Measurements from ENCODE around the gene CRYGN.

CRYGN gene

GRCh38 chr7:151440799-151441445 is 981 bp upstream of the CRYGN start:
- H3K27me3 ChIP-seq (ENCODE audit: control insufficient read depth, insufficient read depth, low read length), result no peaks in the 10 kb centered on the region
- H3K79me2 ChIP-seq, result no peaks in the 10 kb centered on the region
- no peaks in the 10 kb centered on the region for H3K9me3 ChIP-seq (ENCODE audit: control insufficient read depth, low read length)
- peak overlapping the region; percentile 71 for H2AFZ ChIP-seq
- H3K4me3 ChIP-seq (ENCODE audit: low read depth, low read length), result peak overlapping the region; percentile 17
- peak overlapping the region; percentile 82 for H3K27ac ChIP-seq
- H3K4me2 ChIP-seq (ENCODE audit: low read length), result peak overlapping the region; percentile 45
- H3K9ac ChIP-seq, result no peak overlapping the region
- TF ChIP-seq CTCF (IDR thresholded peaks at IDR 0.05), result no peak
- no peaks in the 10 kb centered on the region for H3K36me3 ChIP-seq (ENCODE audit: control insufficient read depth, insufficient read depth, low read length)
- H3K4me1 ChIP-seq, result peaks cover 15% of the 10 kb centered on the region

- peaks cover 15% of the 10 kb centered on the region for H3K4me1 ChIP-seq
- no peaks in the 10 kb centered on the region for H3K27me3 ChIP-seq (ENCODE audit: control insufficient read depth, insufficient read depth, low read length)
- H2AFZ ChIP-seq, result peak overlapping the region; percentile 71
- no peaks in the 10 kb centered on the region for H3K9me3 ChIP-seq (ENCODE audit: control insufficient read depth, low read length)
- no peak overlapping the region for H3K4me3 ChIP-seq (ENCODE audit: low read depth, low read length)
- no peaks in the 10 kb centered on the region for H3K36me3 ChIP-seq (ENCODE audit: control insufficient read depth, insufficient read depth, low read length)
- H3K9ac ChIP-seq, result no peak overlapping the region
- peak overlapping the region; percentile 55 for H3K4me2 ChIP-seq (ENCODE audit: low read length)
- no peak overlapping the region for H3K27ac ChIP-seq
- H3K79me2 ChIP-seq, result no peaks in the 10 kb centered on the region
- no peak for TF ChIP-seq CTCF (IDR thresholded peaks at IDR 0.05)
Observed at GRCh38 chr7:151438864-151439601, 908 bp downstream of the CRYGN start.

GRCh38 chr7:151437866-151438516 is 1.9 kb downstream of the CRYGN start:
- H3K27ac ChIP-seq, result no peak overlapping the region
- H3K27me3 ChIP-seq (ENCODE audit: control insufficient read depth, insufficient read depth, low read length), result no peaks in the 10 kb centered on the region
- H3K9me3 ChIP-seq (ENCODE audit: control insufficient read depth, low read length), result no peaks in the 10 kb centered on the region
- no peaks in the 10 kb centered on the region for H3K79me2 ChIP-seq
- no peak overlapping the region for H2AFZ ChIP-seq
- no peak overlapping the region for H3K4me3 ChIP-seq (ENCODE audit: low read depth, low read length)
- no peak for TF ChIP-seq CTCF (IDR thresholded peaks at IDR 0.05)
- peaks cover 13% of the 10 kb centered on the region for H3K4me1 ChIP-seq
- no peak overlapping the region for H3K9ac ChIP-seq
- H3K4me2 ChIP-seq (ENCODE audit: low read length), result no peak overlapping the region
- H3K36me3 ChIP-seq (ENCODE audit: control insufficient read depth, insufficient read depth, low read length), result no peaks in the 10 kb centered on the region

- no peak for TF ChIP-seq CTCF (IDR thresholded peaks at IDR 0.05)
- Histone ChIP-seq H3K79me2 (no peaks in the 10 kb centered on the region), H2AFZ (no peak overlapping the region), H3K27me3 (ENCODE audit: control insufficient read depth, insufficient read depth, low read length) (no peaks in the 10 kb centered on the region), H3K4me1 (peaks cover 11% of the 10 kb centered on the region), H3K9me3 (ENCODE audit: control insufficient read depth, low read length) (no peaks in the 10 kb centered on the region), H3K9ac (no peak overlapping the region), H3K4me3 (ENCODE audit: low read depth, low read length) (no peak overlapping the region), H3K4me2 (ENCODE audit: low read length) (no peak overlapping the region), H3K27ac (no peak overlapping the region), H3K36me3 (ENCODE audit: control insufficient read depth, insufficient read depth, low read length) (no peaks in the 10 kb centered on the region)
Observed at GRCh38 chr7:151437159-151437553, 2.8 kb downstream of the CRYGN start.

Data from parathyroid adenoma (tissue), 2 donors.